Subcutaneous abdominal adipose tissue (tissue), 5 donors: ENCODE results near the gene OR5K1.

Source experiments
- H3K27ac ChIP-seq: one replicate; pipeline ENCODE4 v1.7.0; 2013; ENCODE audit warnings: low read depth, mild to moderate bottlenecking, inconsistent platforms, low read length, moderate library complexity
- H3K27me3 ChIP-seq, 5 donors: one replicate each; pipeline ENCODE4 v1.7.0; 2013; ENCODE audit warnings: low read length in 5 of 5, inconsistent platforms in 1 of 5; ENCODE audit not compliant: control insufficient read depth in 5 of 5, insufficient read depth in 4 of 5
- H3K36me3 ChIP-seq, 5 donors: one replicate each; pipeline ENCODE4 v1.7.0; 2013; ENCODE audit warnings: low read length in 5 of 5; ENCODE audit not compliant: control insufficient read depth in 5 of 5, insufficient read depth in 5 of 5
- H3K4me1 ChIP-seq, 5 donors: one replicate each; pipeline ENCODE4 v1.7.0; 2013; ENCODE audit warnings: low read length in 5 of 5, mild to moderate bottlenecking in 3 of 5, moderate library complexity in 1 of 5; ENCODE audit not compliant: control insufficient read depth in 5 of 5, insufficient read depth in 5 of 5
- H3K4me3 ChIP-seq, 5 donors: one replicate each; pipeline ENCODE4 v1.7.0; 2013; ENCODE audit warnings: low read length in 5 of 5, low read depth in 1 of 5
- H3K9ac ChIP-seq, 5 donors: one replicate each; pipeline ENCODE4 v1.7.0; 2013; ENCODE audit warnings: low read length in 5 of 5, mild to moderate bottlenecking in 4 of 5, moderate library complexity in 3 of 5
- H3K9me3 ChIP-seq, 5 donors: one replicate each; pipeline ENCODE4 v1.7.0; 2013; ENCODE audit warnings: low read length in 5 of 5; ENCODE audit not compliant: control insufficient read depth in 5 of 5
- donor health status: healthy.
- donor health status: healthy.
- donor health status: healthy.
- donor health status: healthy.
- donor health status: healthy.

OR5K1 gene

DNA sequence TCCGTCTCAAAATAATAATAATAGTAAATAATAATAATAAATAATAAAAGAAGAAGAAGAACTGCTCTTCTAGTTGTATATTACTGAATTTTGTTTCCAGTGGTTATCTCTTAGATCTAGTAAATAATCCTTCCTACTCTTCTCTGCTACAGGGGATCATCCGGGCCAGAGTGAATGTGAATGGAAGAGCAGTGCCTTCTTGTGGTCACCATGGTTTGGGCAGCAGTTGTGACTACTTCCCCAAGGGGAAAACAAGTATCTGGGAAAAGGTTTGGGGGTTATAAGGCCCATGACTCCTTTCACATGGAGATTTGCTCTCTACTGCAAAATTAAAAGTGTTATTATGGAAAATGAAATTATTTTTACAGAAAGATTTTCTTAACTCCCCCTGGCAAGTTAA lies 5.5 kb upstream of the OR5K1 start:
- Histone ChIP-seq H3K27me3 (no peaks in the 10 kb centered on the region), H3K9me3 (peaks cover 0 to 4% (median 0%) of the 10 kb centered on the region in 5 donors), H3K27ac (no peak overlapping the region), H3K36me3 (no peaks in the 10 kb centered on the region), H3K4me1 (no peaks in the 10 kb centered on the region), H3K9ac (no peak overlapping the region), H3K4me3 (no peak overlapping the region)

- no peak overlapping the region for H3K27ac ChIP-seq
- no peaks in the 10 kb centered on the region for H3K27me3 ChIP-seq
- no peak overlapping the region for H3K4me3 ChIP-seq
- H3K36me3 ChIP-seq = no peaks in the 10 kb centered on the region
- peaks cover 0 to 4% (median 0%) of the 10 kb centered on the region in 5 donors for H3K9me3 ChIP-seq
- H3K4me1 ChIP-seq = no peaks in the 10 kb centered on the region
- H3K9ac ChIP-seq = no peak overlapping the region
Measured at GRCh38 chr3:98460220-98460619, 2.8 kb upstream of the OR5K1 start.

GRCh38 chr3:98482717-98483482 lies 19.9 kb downstream of the OR5K1 start:
- H3K9me3 ChIP-seq = peaks cover 4 to 37% (median 21%) of the 10 kb centered on the region in 5 donors
- H3K4me1 ChIP-seq = no peaks in the 10 kb centered on the region
- H3K36me3 ChIP-seq = no peaks in the 10 kb centered on the region

GRCh38 chr3:98483626-98484025 lies 20.6 kb downstream of the OR5K1 start:
- Histone ChIP-seq H3K27me3 (no peaks in the 10 kb centered on the region), H3K9ac (no peak overlapping the region), H3K9me3 (peaks cover 4 to 34% (median 21%) of the 10 kb centered on the region in 5 donors), H3K4me1 (no peaks in the 10 kb centered on the region), H3K4me3 (no peak overlapping the region), H3K27ac (no peak overlapping the region), H3K36me3 (no peaks in the 10 kb centered on the region)

More at GRCh38 chr3:98482717-98483482, 19.9 kb downstream of the OR5K1 start:
- Histone ChIP-seq H3K4me3 (peak overlapping the region in 1 of 5 donors; percentile 13), H3K27ac (no peak overlapping the region), H3K9ac (no peak overlapping the region), H3K27me3 (no peaks in the 10 kb centered on the region)

DNA sequence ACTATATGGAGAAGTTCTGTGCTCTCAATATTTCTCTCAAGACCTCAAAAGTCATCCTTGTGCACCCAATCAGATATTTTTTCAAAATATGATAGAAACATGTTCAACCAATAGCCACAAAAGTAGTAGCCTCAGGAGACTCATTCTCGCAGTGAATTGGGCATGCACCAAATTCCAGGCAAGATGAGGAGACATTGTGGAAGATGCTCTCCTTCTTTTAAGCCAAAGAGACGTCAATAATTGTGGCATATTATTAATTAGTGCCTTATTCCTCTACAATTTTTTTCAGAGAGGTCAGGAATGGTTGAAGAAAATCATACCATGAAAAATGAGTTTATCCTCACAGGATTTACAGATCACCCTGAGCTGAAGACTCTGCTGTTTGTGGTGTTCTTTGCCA lies 34.4 kb downstream of the OR5K1 start, which contains the start of gene OR5K2:
OR5K2 (plus strand) TSS at position 301 of the 400 bp plus-strand sequence; CDS start at position 301, 0 bp downstream.
- Histone ChIP-seq H3K9me3 (no peaks in the 10 kb centered on the region), H3K36me3 (no peaks in the 10 kb centered on the region), H3K27me3 (no peaks in the 10 kb centered on the region)

DNA sequence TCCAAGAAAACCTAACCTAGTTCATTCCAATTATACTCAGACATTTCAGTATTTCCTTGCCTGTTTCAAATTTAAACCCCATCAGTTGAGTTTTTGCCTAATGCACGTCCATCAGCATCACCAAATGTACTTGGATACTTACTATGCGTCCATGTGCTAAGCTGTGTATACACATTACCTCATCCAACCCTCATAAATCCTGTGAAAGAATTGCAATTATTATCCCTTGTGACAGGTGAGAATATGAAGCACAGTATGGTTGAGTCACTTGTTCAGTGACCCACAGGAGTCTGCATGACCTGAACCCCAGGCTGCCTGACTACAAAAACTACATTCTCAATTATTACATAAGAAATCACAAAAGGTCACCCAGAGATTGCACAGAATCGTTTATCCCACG lies 37.0 kb downstream of the OR5K1 start:
- no peaks in the 10 kb centered on the region for H3K4me1 ChIP-seq
- no peaks in the 10 kb centered on the region for H3K9me3 ChIP-seq
- no peak overlapping the region for H3K9ac ChIP-seq
- no peak overlapping the region for H3K27ac ChIP-seq
- H3K36me3 ChIP-seq = peaks cover 0 to 3% (median 0%) of the 10 kb centered on the region in 5 donors
- H3K4me3 ChIP-seq = no peak overlapping the region
- H3K27me3 ChIP-seq = no peaks in the 10 kb centered on the region

More for the DNA sequence above, 34.4 kb downstream of the OR5K1 start, which contains the start of gene OR5K2:
- Histone ChIP-seq H3K4me1 (no peaks in the 10 kb centered on the region), H3K27ac (no peak within 1 kb of the TSS), H3K9ac (no peak within 1 kb of the TSS), H3K4me3 (no peak within 1 kb of the TSS)

- no peak overlapping the region for H3K9ac ChIP-seq
- H3K27ac ChIP-seq = no peak overlapping the region
- H3K4me3 ChIP-seq = no peak overlapping the region
- H3K4me1 ChIP-seq = no peaks in the 10 kb centered on the region
- H3K36me3 ChIP-seq = peaks cover 0 to 3% (median 0%) of the 10 kb centered on the region in 5 donors
- no peaks in the 10 kb centered on the region for H3K27me3 ChIP-seq
- H3K9me3 ChIP-seq = no peaks in the 10 kb centered on the region
Measured at GRCh38 chr3:98501270-98501669, 38.3 kb downstream of the OR5K1 start.

DNA sequence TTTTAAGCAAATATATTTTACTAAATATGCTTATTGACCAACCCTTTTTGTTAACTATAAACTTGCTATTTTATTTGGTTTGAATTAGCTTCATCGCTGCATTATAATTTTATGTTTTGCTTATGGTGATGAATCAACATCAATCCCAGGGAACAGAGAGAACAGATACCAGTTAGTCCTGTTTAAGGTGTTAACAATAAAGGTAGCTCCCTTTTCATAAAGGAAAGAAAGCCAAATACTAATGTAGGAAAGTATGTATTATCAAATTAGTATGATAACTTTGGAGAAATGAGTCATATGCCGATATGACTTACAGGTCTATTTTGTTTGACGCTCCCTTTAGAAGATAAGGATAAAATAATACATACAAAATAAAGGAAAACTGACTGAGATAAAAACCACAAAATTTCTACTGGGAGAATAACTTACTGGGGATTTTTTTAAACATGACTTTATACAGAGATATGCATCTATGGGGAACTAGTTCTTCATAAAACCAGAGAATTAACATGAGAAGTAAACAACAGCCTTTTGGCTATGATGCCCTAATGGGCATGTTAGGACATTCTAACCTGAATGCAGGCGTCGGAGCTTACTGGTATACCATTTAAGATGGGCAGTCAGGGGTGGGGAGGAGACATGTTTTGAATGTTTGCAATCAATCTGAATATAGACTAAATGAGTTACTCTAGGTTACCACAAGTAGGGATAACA lies 39.0 kb downstream of the OR5K1 start:
- no peaks in the 10 kb centered on the region for H3K27me3 ChIP-seq
- H3K27ac ChIP-seq = no peak overlapping the region
- H3K4me3 ChIP-seq = no peak overlapping the region
- H3K9ac ChIP-seq = no peak overlapping the region
- no peaks in the 10 kb centered on the region for H3K4me1 ChIP-seq
- peaks cover 0 to 5% (median 0%) of the 10 kb centered on the region in 5 donors for H3K36me3 ChIP-seq
- H3K9me3 ChIP-seq = no peaks in the 10 kb centered on the region

GRCh38 chr3:98504539-98504938 lies 41.5 kb downstream of the OR5K1 start:
- Histone ChIP-seq H3K9me3 (no peaks in the 10 kb centered on the region), H3K9ac (no peak overlapping the region), H3K4me1 (no peaks in the 10 kb centered on the region), H3K36me3 (peaks cover 0 to 9% (median 0%) of the 10 kb centered on the region in 5 donors), H3K27ac (no peak overlapping the region), H3K4me3 (no peak overlapping the region), H3K27me3 (no peaks in the 10 kb centered on the region)

DNA sequence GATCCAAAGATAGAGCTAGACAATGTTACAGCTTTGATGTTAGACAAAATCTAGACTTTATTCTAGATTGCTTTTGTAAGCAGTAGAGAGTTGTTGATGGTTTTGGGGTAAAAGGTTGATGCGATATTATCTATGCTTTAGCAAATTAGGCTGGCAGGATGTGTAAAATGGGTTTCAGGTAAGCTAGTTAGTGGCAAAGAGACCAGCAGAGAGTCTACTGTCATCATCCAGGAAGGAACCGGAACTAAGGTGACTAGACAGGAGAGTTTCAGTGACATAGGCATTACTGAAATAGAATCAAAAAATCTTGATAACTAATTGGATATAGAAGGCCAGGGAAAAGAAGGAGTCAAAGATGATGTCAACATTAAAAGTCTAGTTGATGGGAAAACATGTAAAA lies 45.6 kb downstream of the OR5K1 start:
- Histone ChIP-seq H3K36me3 (peaks cover 0 to 23% (median 5%) of the 10 kb centered on the region in 5 donors), H3K9me3 (no peaks in the 10 kb centered on the region), H3K27me3 (no peaks in the 10 kb centered on the region)

More for the DNA sequence above, 45.6 kb downstream of the OR5K1 start:
- Histone ChIP-seq H3K9ac (no peak overlapping the region), H3K4me1 (no peaks in the 10 kb centered on the region), H3K4me3 (no peak overlapping the region), H3K27ac (no peak overlapping the region)
